HCT116 (cell line): Measurements from ENCODE around the gene EEF1AKMT4. TPM values are rescaled to one million over a fixed set of nuclear protein-coding genes. Genes with fewer than 3 reads are reported as not detected.

ENCODE experiments used
- ATAC-seq: fragments of 200-7000 bp; cut with Tn5 transposase; 2 replicates; pipeline ENCODE4 v1.9.1; 2020; ENCODE audit warnings: mild to moderate bottlenecking, moderate library complexity
- BruUV-seq: library from RNA; stranded (reverse); fragments of 400-500 nt; replicated peaks from 2 replicates; lab custom pipeline; 2021; lab: Mats Ljungman, UMichigan
- CTCF ChIA-PET: fragments of 300-600 bp; sonication (Branson Sonifier 250); formaldehyde crosslinking; loops from one replicate; lab custom pipeline; 2021; ENCODE audit warnings: antibody characterized with exemption; lab: Charles Lee
- POLR2A ChIA-PET: fragments of 300-600, 350-600 bp; sonication (Branson Sonifier 250); formaldehyde crosslinking; loops from one replicate; lab custom pipeline; 2021; ENCODE audit warnings: antibody characterized with exemption; lab: Charles Lee
- RAD21 ChIA-PET, 2 experiments: fragments of 300-600 bp; sonication (Branson Sonifier 250); formaldehyde crosslinking; loops; one replicate each; lab custom pipeline; 2023; ENCODE audit warnings: low total read pairs in 2 of 2; ENCODE audit not compliant: uncharacterized antibody in 2 of 2, unreplicated experiment in 2 of 2, low non-redundant PET in 1 of 2; lab: Charles Lee
- DNase-seq: peaks from one replicate; pipeline ENCODE4 v3.0.0-alpha.2; 2010; ENCODE audit warnings: low read depth, low spot score
- H2AFZ ChIP-seq: fragments of 200-600 bp; shearing (Covaris generic), sonication (generic); 2 replicates; pipeline ENCODE4 v1.6.1; 2017; ENCODE audit warnings: low read depth, mixed run types, mixed read lengths, antibody characterized with exemption, low read length; ENCODE audit not compliant: poor library complexity, severe bottlenecking
- H3K27ac ChIP-seq: 2 replicates; pipeline ENCODE4 v1.5.1; 2012; ENCODE audit warnings: low read depth, low read length
- H3K27me3 ChIP-seq: fragments of 200-600 bp; sonication (generic); 2 replicates; pipeline ENCODE4 v1.6.1; 2016; ENCODE audit warnings: mixed run types, low read length, mixed read lengths; ENCODE audit not compliant: insufficient read depth
- H3K36me3 ChIP-seq, 2 experiments: fragments of 200-500 bp in 1 of 2; fragments of 200-600 bp in 1 of 2; sonication (Bioruptor generic) in 1 of 2; sonication (generic) in 1 of 2; 2 replicates each; pipeline versions ENCODE4 v1.5.1 to v1.6.1; 2014 to 2016; ENCODE audit warnings: low read length in 2 of 2, inconsistent platforms in 1 of 2, mixed read lengths in 1 of 2, mixed run types in 1 of 2; ENCODE audit not compliant: insufficient read depth in 2 of 2, control insufficient read depth in 1 of 2
- H3K4me1 ChIP-seq, 2 experiments: fragments of 200-600 bp in 1 of 2; sonication (generic) in 1 of 2; 2 replicates each; pipeline versions ENCODE4 v1.5.1 to v1.6.1; 2012 to 2017; ENCODE audit warnings: low read length in 2 of 2, inconsistent platforms in 1 of 2, mild to moderate bottlenecking in 1 of 2, mixed read lengths in 1 of 2, mixed run types in 1 of 2, moderate library complexity in 1 of 2; ENCODE audit not compliant: insufficient read depth in 2 of 2, control insufficient read depth in 1 of 2
- H3K4me2 ChIP-seq: fragments of 200-600 bp; sonication (generic); 2 replicates; pipeline ENCODE4 v1.6.1; 2017; ENCODE audit warnings: mixed run types, low read length, mixed read lengths
- H3K4me3 ChIP-seq, 2 experiments: fragments of 200-600 bp in 1 of 2; sonication (generic) in 1 of 2; replicated peaks in 1 of 2; 2 replicates each; pipeline ENCODE4 v1.5.1; 2011 to 2016; ENCODE audit warnings: low read length in 2 of 2, control low read depth in 1 of 2, low read depth in 1 of 2, mild to moderate bottlenecking in 1 of 2, mixed read lengths in 1 of 2, mixed run types in 1 of 2
- H3K79me2 ChIP-seq: fragments of 200-600 bp; sonication (generic); 2 replicates; pipeline ENCODE4 v1.6.1; 2017; ENCODE audit warnings: mild to moderate bottlenecking, mixed run types, low read length, moderate library complexity, mixed read lengths; ENCODE audit not compliant: insufficient read depth
- H3K9ac ChIP-seq: fragments of 200-600 bp; sonication (generic); 2 replicates; pipeline ENCODE4 v1.6.1; 2016; ENCODE audit warnings: low read length, mixed read lengths
- H3K9me2 ChIP-seq: fragments of 200-600 bp; sonication (generic), shearing (Covaris generic); 2 replicates; pipeline ENCODE4 v1.6.1; 2017; ENCODE audit warnings: mixed run types, mild to moderate bottlenecking, moderate library complexity; ENCODE audit not compliant: insufficient read depth
- H3K9me3 ChIP-seq, 2 experiments: fragments of 200-500 bp in 1 of 2; fragments of 200-600 bp in 1 of 2; sonication (Bioruptor generic) in 1 of 2; sonication (generic) in 1 of 2; 2 replicates each; pipeline ENCODE4 v1.6.1; 2014 to 2017; ENCODE audit warnings: low read length in 2 of 2, mixed read lengths in 2 of 2, inconsistent platforms in 1 of 2, low read depth in 1 of 2, mild to moderate bottlenecking in 1 of 2, mixed run types in 1 of 2, moderate library complexity in 1 of 2; ENCODE audit not compliant: control insufficient read depth in 1 of 2, insufficient read depth in 1 of 2
- H4K20me1 ChIP-seq: fragments of 200-600 bp; sonication (generic), shearing (Covaris generic); 2 replicates; pipeline ENCODE4 v1.6.1; 2017; ENCODE audit warnings: mixed run types, mild to moderate bottlenecking, moderate library complexity; ENCODE audit not compliant: insufficient read depth
- CEBPB ChIP-seq: IDR thresholded peaks from 2 replicates; pipeline ENCODE4 v1.6.1; 2012; ENCODE audit warnings: low read depth
- CTCF ChIP-seq, 3 experiments: fragments of 200-600 bp in 1 of 3; sonication (generic) in 1 of 3; IDR thresholded peaks in 2 of 3; conservative IDR thresholded peaks in 1 of 3; 2 replicates each; pipeline ENCODE4 v1.5.1; 2012 to 2017; ENCODE audit warnings: low read depth in 2 of 3, low read length in 2 of 3, antibody characterized with exemption in 1 of 3, borderline replicate concordance in 1 of 3, control low read depth in 1 of 3, mild to moderate bottlenecking in 1 of 3, mixed read lengths in 1 of 3, mixed run types in 1 of 3, moderate library complexity in 1 of 3; ENCODE audit not compliant: insufficient read depth in 1 of 3
- POLR2A ChIP-seq: IDR thresholded peaks from 2 replicates; pipeline ENCODE4 v1.7.0; 2011; ENCODE audit warnings: borderline replicate concordance; ENCODE audit not compliant: insufficient read depth, insufficient read length; ENCODE audit errors: extremely low read depth
- POLR2AphosphoS5 ChIP-seq: IDR thresholded peaks from 2 replicates; pipeline ENCODE4 v1.6.1; 2011; ENCODE audit warnings: mild to moderate bottlenecking, low read depth, low read length, moderate library complexity
- RAD21 ChIP-seq: IDR thresholded peaks from 2 replicates; pipeline ENCODE4 v1.6.1; 2012; ENCODE audit warnings: low read depth, mild to moderate bottlenecking
- YY1 ChIP-seq: IDR thresholded peaks from 2 replicates; pipeline ENCODE4 v1.6.1; 2011; ENCODE audit warnings: low read length, low read depth, moderate library complexity, mild to moderate bottlenecking; ENCODE audit not compliant: insufficient replicate concordance; ENCODE audit errors: extremely low read depth
- ZBTB33 ChIP-seq: IDR thresholded peaks from 2 replicates; pipeline ENCODE4 v1.6.1; 2011; ENCODE audit warnings: mild to moderate bottlenecking, low read length, moderate library complexity; ENCODE audit not compliant: insufficient replicate concordance; ENCODE audit errors: extremely low read depth
- ZFX ChIP-seq: fragments of 450-650 bp; IDR thresholded peaks from 2 replicates; pipeline ENCODE4 v1.6.1; 2017
- ZNF274 ChIP-seq: fragments of 200-500 bp; sonication (Bioruptor generic); IDR thresholded peaks from 2 replicates; pipeline ENCODE4 v1.6.1; 2014; ENCODE audit warnings: mild to moderate bottlenecking, low read depth, low read length, inconsistent platforms
- intact Hi-C: fragments of 100-400 bp; cut with micrococcal nuclease; formaldehyde crosslinking; loops from 2 replicates; pipeline ENCODE4 v1.10.0; 2022
- total RNA-seq: library from RNA; stranded (reverse); gene quantifications from one replicate; pipeline ENCODE4 v1.2.1, GENCODE V29; 2021; ENCODE audit not compliant: unreplicated experiment

Gene EEF1AKMT4
- total RNA-seq, 1 experiment from 2014 or later = 10.5 TPM

GRCh38 chr3:184211718-184212117 lies 37.8 kb upstream of the EEF1AKMT4 start:
- no peak overlapping the region for H3K4me2 ChIP-seq
- no peak for ATAC-seq
- H3K9me3 ChIP-seq = no peaks in the 10 kb centered on the region
- H3K9ac ChIP-seq = no peak overlapping the region
- H4K20me1 ChIP-seq = no peaks in the 10 kb centered on the region
- H3K4me3 ChIP-seq = no peak overlapping the region
- no peak overlapping the region for H3K27ac ChIP-seq
- CTCF ChIA-PET = interaction anchor here (0.8 kb wide), 1 partner anchor 16 kb away, joined by 3 read pairs; no protein-coding TSS in a partner anchor
- no peak overlapping the region for H2AFZ ChIP-seq
- BruUV-seq = no TSS peak
- TF ChIP-seq ZFX (no peak), POLR2AphosphoS5 (no peak)
- TF ChIP-seq, all 23 proteins: peak for 0
- ChIA-PET POLR2A (no interaction called here), RAD21 (no interaction called here)
- H3K4me1 ChIP-seq = no peaks in the 10 kb centered on the region
- H3K9me2 ChIP-seq = no peaks in the 10 kb centered on the region
- DNase-seq = no peak
- intact Hi-C loops = no loop called here
- no peaks in the 10 kb centered on the region for H3K27me3 ChIP-seq
- H3K36me3 ChIP-seq = no peaks in the 10 kb centered on the region
- no peaks in the 10 kb centered on the region for H3K79me2 ChIP-seq

GRCh38 chr3:184218814-184219213 lies 30.7 kb upstream of the EEF1AKMT4 start:
- intact Hi-C loops = no loop called here
- Histone ChIP-seq H3K9me2 (no peaks in the 10 kb centered on the region), H4K20me1 (no peaks in the 10 kb centered on the region), H3K4me1 (peaks cover 0 to 4% of the 10 kb centered on the region in 2 experiments; a peak in 1 of 4 replicates), H3K4me3 (no peak overlapping the region), H3K79me2 (no peaks in the 10 kb centered on the region), H3K9ac (no peak overlapping the region), H3K36me3 (no peaks in the 10 kb centered on the region), H3K4me2 (no peak overlapping the region), H3K27ac (no peak overlapping the region), H3K9me3 (no peaks in the 10 kb centered on the region), H3K27me3 (no peaks in the 10 kb centered on the region), H2AFZ (no peak overlapping the region)
- no peak for DNase-seq
- ChIA-PET RAD21 (no interaction called here), CTCF (no interaction called here), POLR2A (no interaction called here)
- BruUV-seq = no TSS peak
- TF ChIP-seq RAD21 (no peak), CEBPB (no peak), ZNF274 (no peak), POLR2AphosphoS5 (no peak), CTCF (IDR thresholded peaks at IDR 0.05 in 2 of 3, conservative IDR thresholded peaks at IDR 0.05 in 1 of 3; ENCODE audit: borderline replicate concordance in 1 of 3, insufficient read depth in 1 of 3, low read depth in 2 of 3, low read length in 2 of 3) (no peak), POLR2A (no peak), YY1 (no peak), ZBTB33 (no peak)
- no peak for ATAC-seq
